HG03135 (cell line): ENCODE data around the gene CPSF4L.
"Not testable (repeated sequence)": the region's sequence is repeated elsewhere in the genome, so short reads cannot be mapped to it uniquely, and the experiment has no call there.

Experiments
- ATAC-seq: cut with Tn5 transposase; IDR thresholded peaks from one replicate; pipeline ENCODE4 v1.9.1; 2021; ENCODE audit warnings: mild to moderate bottlenecking, moderate library complexity; ENCODE audit not compliant: unreplicated experiment

CPSF4L gene

GRCh38 chr17:73269791-73270190 lies 8.1 kb upstream of the CPSF4L start:
- no peak for ATAC-seq

- ATAC-seq = no peak
Measured at GRCh38 chr17:73269329-73269615, 7.6 kb upstream of the CPSF4L start.

- ATAC-seq = no peak
Measured at GRCh38 chr17:73268582-73269328, 7.1 kb upstream of the CPSF4L start.

GRCh38 chr17:73267648-73268537 lies 6.2 kb upstream of the CPSF4L start:
- ATAC-seq = no peak

GRCh38 chr17:73266796-73267195 lies 5.1 kb upstream of the CPSF4L start:
- ATAC-seq = no peak

- ATAC-seq = no peak
Measured at GRCh38 chr17:73265646-73266640, 4.3 kb upstream of the CPSF4L start.

GRCh38 chr17:73264448-73264847 lies 2.8 kb upstream of the CPSF4L start:
- ATAC-seq = not testable (repeated sequence)

GRCh38 chr17:73262676-73263642 lies 1.3 kb upstream of the CPSF4L start:
- ATAC-seq = no peak

GRCh38 chr17:73261952-73262675 lies 434 bp upstream of the CPSF4L start:
- no peak for ATAC-seq

- ATAC-seq = no peak
Measured at GRCh38 chr17:73257516-73257915, 4.2 kb downstream of the CPSF4L start.

- ATAC-seq = no peak
Measured at GRCh38 chr17:73256220-73256619, 5.5 kb downstream of the CPSF4L start.

- ATAC-seq = no peak
Measured at GRCh38 chr17:73255671-73256181, 6.0 kb downstream of the CPSF4L start.

- no peak for ATAC-seq
Measured at GRCh38 chr17:73251871-73252270, 9.8 kb downstream of the CPSF4L start.

GRCh38 chr17:73250851-73251640 lies 10.6 kb downstream of the CPSF4L start:
- no peak for ATAC-seq

GRCh38 chr17:73249700-73250099 lies 12.0 kb downstream of the CPSF4L start:
- ATAC-seq = no peak

GRCh38 chr17:73248532-73248931 lies 13.1 kb downstream of the CPSF4L start:
- ATAC-seq = no peak

GRCh38 chr17:73247726-73248125 lies 14.0 kb downstream of the CPSF4L start:
- ATAC-seq = no peak

GRCh38 chr17:73240561-73240960 lies 21.1 kb downstream of the CPSF4L start:
- ATAC-seq = no peak
